Renal cortex interstitium (tissue), 11 donors: Measurements from ENCODE around the gene LSP1. TPM values are rescaled to one million over a fixed set of nuclear protein-coding genes. Genes with fewer than 3 reads are reported as not detected.

Experiments used
- DNase-seq, 11 donors: peaks; one replicate each; pipeline ENCODE4 v3.0.0-alpha.2; 2013; ENCODE audit warnings: low read depth in 9 of 11, low spot score in 4 of 11; ENCODE audit errors: extremely low read depth in 1 of 11
- polyA plus RNA-seq, 3 donors: library from polyadenylated mRNA; unstranded; fragments of 120-200 nt; gene quantifications; one replicate each; pipeline ENCODE4 v1.2.1, GENCODE V29; 2013; ENCODE audit not compliant: insufficient read length in 3 of 3

The LSP1 gene
- polyA plus RNA-seq, 3 donors = 4.5 to 9.2 (median 7.9) TPM

GRCh38 chr11:1834779-1835670 is 17.9 kb upstream of the LSP1 start, which contains the start of gene SYT8:
TSS of gene SYT8 (plus strand) at chr11:1834990. CDS start at chr11:1835106, 116 bp downstream.
- no peak for DNase-seq

GRCh38 chr11:1835671-1836010 is 17.2 kb upstream of the LSP1 start:
- no peak for DNase-seq

- DNase-seq = no peak
Measured at GRCh38 chr11:1836011-1836945, 16.6 kb upstream of the LSP1 start.

- peak in 6 of 11 donors; percentile 66 to 77 (median 70) for DNase-seq
Measured at GRCh38 chr11:1837171-1838076, 15.5 kb upstream of the LSP1 start.

- no peak for DNase-seq
Measured at GRCh38 chr11:1838077-1838425, 14.8 kb upstream of the LSP1 start.

- no peak for DNase-seq
Measured at GRCh38 chr11:1838426-1839144, 14.3 kb upstream of the LSP1 start, which contains the start of gene TNNI2. TSS of gene TNNI2 (plus strand) at chr11:1838981. CDS start at chr11:1839697, 716 bp downstream.

GRCh38 chr11:1839204-1839923 is 13.5 kb upstream of the LSP1 start:
- DNase-seq = no peak

GRCh38 chr11:1839924-1840779 is 12.7 kb upstream of the LSP1 start:
- DNase-seq = no peak

GRCh38 chr11:1840780-1841480 is 12.0 kb upstream of the LSP1 start:
- DNase-seq = no peak

GRCh38 chr11:1841511-1842148 is 11.3 kb upstream of the LSP1 start:
- no peak for DNase-seq

GRCh38 chr11:1842149-1843097 is 10.5 kb upstream of the LSP1 start:
- no peak for DNase-seq

- no peak for DNase-seq
Measured at GRCh38 chr11:1843098-1843473, 9.8 kb upstream of the LSP1 start.

- DNase-seq = no peak
Measured at GRCh38 chr11:1843796-1844195, 9.1 kb upstream of the LSP1 start.

- DNase-seq = no peak
Measured at GRCh38 chr11:1844221-1845094, 8.4 kb upstream of the LSP1 start.
